Ovary (tissue), 3 donors: ENCODE measurements around the gene GDF7.

ENCODE experiments used
- EP300 ChIP-seq: sonication (generic); formaldehyde crosslinking; IDR thresholded peaks from one replicate; pipeline ENCODE4 v1.6.1; 2017; ENCODE audit warnings: antibody characterized with exemption
- POLR2A ChIP-seq: fragments of 450-650 bp; IDR thresholded peaks from one replicate; pipeline ENCODE4 v1.6.1; 2017; ENCODE audit warnings: antibody characterized with exemption, mild to moderate bottlenecking, moderate library complexity
- TF ChIP-seq, protein P1 (sequence below), 3 donors: fragments of 450-650 bp in 2 of 3; fragments of 200-600 bp in 1 of 3; IDR thresholded peaks; one replicate each; pipeline versions ENCODE4 v1.5.1 to v1.8.0; 2016 to 2022; ENCODE audit warnings: antibody characterized with exemption in 3 of 3, mild to moderate bottlenecking in 1 of 3
- donor health status: DM: no; HTN: no; CAD: no.

DNA sequence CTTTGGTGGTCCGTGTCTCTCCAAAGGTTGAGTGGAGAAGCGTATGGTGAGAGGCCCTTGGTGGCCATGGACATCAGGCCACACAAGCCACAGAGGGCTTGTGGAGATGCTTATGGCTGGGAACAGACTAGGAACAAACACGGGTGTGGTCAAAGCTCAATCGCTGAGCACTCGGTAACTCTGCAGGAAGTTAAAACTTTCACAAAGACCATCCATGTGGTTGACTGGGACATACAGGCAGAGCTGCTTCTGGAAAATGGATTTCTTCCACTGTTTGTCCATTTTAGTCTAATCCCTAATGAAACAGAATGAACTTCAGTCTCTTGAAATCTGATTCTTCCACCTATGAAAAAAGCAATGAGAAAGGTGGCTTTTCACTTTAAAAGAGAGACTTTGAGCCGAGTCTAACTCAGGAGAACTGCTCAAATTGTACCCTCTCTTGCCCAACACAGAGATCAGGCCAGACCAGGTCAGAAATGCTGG lies 17.7 kb downstream of the GDF7 start:
- TF ChIP-seq, protein P1, sequence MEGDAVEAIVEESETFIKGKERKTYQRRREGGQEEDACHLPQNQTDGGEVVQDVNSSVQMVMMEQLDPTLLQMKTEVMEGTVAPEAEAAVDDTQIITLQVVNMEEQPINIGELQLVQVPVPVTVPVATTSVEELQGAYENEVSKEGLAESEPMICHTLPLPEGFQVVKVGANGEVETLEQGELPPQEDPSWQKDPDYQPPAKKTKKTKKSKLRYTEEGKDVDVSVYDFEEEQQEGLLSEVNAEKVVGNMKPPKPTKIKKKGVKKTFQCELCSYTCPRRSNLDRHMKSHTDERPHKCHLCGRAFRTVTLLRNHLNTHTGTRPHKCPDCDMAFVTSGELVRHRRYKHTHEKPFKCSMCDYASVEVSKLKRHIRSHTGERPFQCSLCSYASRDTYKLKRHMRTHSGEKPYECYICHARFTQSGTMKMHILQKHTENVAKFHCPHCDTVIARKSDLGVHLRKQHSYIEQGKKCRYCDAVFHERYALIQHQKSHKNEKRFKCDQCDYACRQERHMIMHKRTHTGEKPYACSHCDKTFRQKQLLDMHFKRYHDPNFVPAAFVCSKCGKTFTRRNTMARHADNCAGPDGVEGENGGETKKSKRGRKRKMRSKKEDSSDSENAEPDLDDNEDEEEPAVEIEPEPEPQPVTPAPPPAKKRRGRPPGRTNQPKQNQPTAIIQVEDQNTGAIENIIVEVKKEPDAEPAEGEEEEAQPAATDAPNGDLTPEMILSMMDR (IDR thresholded peaks at IDR 0.05), result no peak
- TF ChIP-seq EP300 (no peak), POLR2A (no peak)
